K562 (cell line): Measurements from ENCODE around the gene THBS2. TPM values are rescaled to one million over a fixed set of nuclear protein-coding genes. Genes with fewer than 3 reads are reported as not detected.

Experiments used
- CREM ChIP-seq: IDR thresholded peaks from 2 replicates; pipeline ENCODE4 v1.6.1; 2014; ENCODE audit warnings: antibody characterized with exemption, low read depth
- HNRNPUL1 ChIP-seq: fragments of 200-400 bp; formaldehyde crosslinking; IDR thresholded peaks from 2 replicates; pipeline ENCODE4 v1.6.1; 2017; ENCODE audit warnings: low read length
- JUND ChIP-seq, 2 experiments: IDR thresholded peaks; 2 replicates in 1 of 2; 3 replicates in 1 of 2; pipeline ENCODE4 v1.6.1; 2011; ENCODE audit warnings: borderline replicate concordance in 2 of 2, low read depth in 2 of 2, low read length in 2 of 2, improper control_type of control experiment in 1 of 2, missing biosample characterization in 1 of 2, missing genetic modification characterization in 1 of 2, missing genetic modification reagents in 1 of 2
- KAT8 ChIP-seq: fragments of 450-650 bp; IDR thresholded peaks from 2 replicates; pipeline ENCODE4 v1.6.1; 2016; ENCODE audit warnings: low read depth, mild to moderate bottlenecking
- KDM5B ChIP-seq: fragments of 200-600 bp; sonication (generic); IDR thresholded peaks from 2 replicates; pipeline ENCODE4 v1.6.1; 2012; ENCODE audit warnings: low read depth, mild to moderate bottlenecking, moderate library complexity, low read length, control low read depth, inconsistent platforms; ENCODE audit not compliant: insufficient replicate concordance
- LCOR ChIP-seq: sonication (generic); formaldehyde crosslinking; IDR thresholded peaks from 2 replicates; pipeline ENCODE4 v1.8.0; 2022; ENCODE audit warnings: mild to moderate bottlenecking, missing genetic modification reagents
- NONO ChIP-seq, 2 experiments: fragments of 200-400 bp in 1 of 2; fragments of 450-650 bp in 1 of 2; formaldehyde crosslinking in 1 of 2; IDR thresholded peaks; 2 replicates each; pipeline ENCODE4 v1.6.1; 2017; ENCODE audit warnings: low read depth in 2 of 2, mild to moderate bottlenecking in 2 of 2, moderate library complexity in 2 of 2, low read length in 1 of 2
- PCBP1 ChIP-seq: fragments of 200-400 bp; formaldehyde crosslinking; IDR thresholded peaks from 2 replicates; pipeline ENCODE4 v1.6.1; 2018; ENCODE audit warnings: mild to moderate bottlenecking, low read depth, low read length; ENCODE audit not compliant: poor library complexity, severe bottlenecking
- POLR2H ChIP-seq: IDR thresholded peaks from 2 replicates; pipeline ENCODE4 v1.6.1; 2016; ENCODE audit warnings: missing genetic modification characterization, low read depth, mild to moderate bottlenecking, control low read depth, missing compliant biosample characterization, moderate library complexity
- RB1 ChIP-seq: fragments of 450-650 bp; IDR thresholded peaks from 2 replicates; pipeline ENCODE4 v1.6.1; 2017; ENCODE audit warnings: low read depth, mild to moderate bottlenecking
- TAF1 ChIP-seq: IDR thresholded peaks from 2 replicates; pipeline ENCODE4 v1.6.1; 2011; ENCODE audit warnings: mild to moderate bottlenecking, low read length, moderate library complexity; ENCODE audit not compliant: insufficient read depth, control insufficient read depth, severe bottlenecking; ENCODE audit errors: extremely low read depth
- TFAP4 ChIP-seq: sonication (generic); formaldehyde crosslinking; IDR thresholded peaks from 2 replicates; pipeline ENCODE4 v1.8.0; 2022; ENCODE audit warnings: missing genetic modification reagents, mild to moderate bottlenecking, moderate library complexity, borderline replicate concordance
- THAP12 ChIP-seq: fragments of 250-450 bp; sonication (Bioruptor Pico); IDR thresholded peaks from 2 replicates; pipeline ENCODE4 v1.9.0; 2021; ENCODE audit warnings: mild to moderate bottlenecking, inconsistent platforms
- ZFP30 ChIP-seq: fragments of 250-450 bp; sonication (Bioruptor Pico); IDR thresholded peaks from 2 replicates; pipeline ENCODE4 v1.8.0; 2022; ENCODE audit warnings: moderate library complexity, mild to moderate bottlenecking, inconsistent platforms, borderline replicate concordance
- ZKSCAN1 ChIP-seq: fragments of 150-350 bp; IDR thresholded peaks from 2 replicates; pipeline ENCODE4 v1.6.1; 2016; ENCODE audit warnings: low read depth, low read length
- ZNF609 ChIP-seq: sonication (generic); formaldehyde crosslinking; IDR thresholded peaks from 2 replicates; pipeline ENCODE4 v1.8.1; 2023; ENCODE audit warnings: missing genetic modification reagents, mild to moderate bottlenecking, borderline replicate concordance
- ZNF766 ChIP-seq: fragments of 200-800 bp; sonication (Bioruptor generic); conservative IDR thresholded peaks from 2 replicates; pipeline ENCODE4 v1.6.1; 2016; ENCODE audit warnings: missing genetic modification characterization, missing compliant biosample characterization
- polyA plus RNA-seq, 8 experiments: library from polyadenylated mRNA; depleted of rRNA in 4 of 8; stranded (reverse) in 5 of 8; unstranded in 3 of 8; fragments of >200 nt; fragmentation: Nextera tagmentation in 2 of 8; fragmentation: Illumina TruSeq in 1 of 8; extraction: Ambion mirVana in 2 of 8; extraction: Trizol in 1 of 8; gene quantifications; 2 replicates each; pipeline versions ENCODE4 v1.2.1 to v1.2.3, GENCODE V29; 2011 to 2014; ENCODE audit warnings: inconsistent platforms in 1 of 8, missing spikeins in 1 of 8
- total RNA-seq, 7 experiments: library from RNA; depleted of rRNA in 6 of 7; stranded (reverse); fragments of >200 nt in 6 of 7; fragmentation: Illumina TruSeq in 2 of 7; extraction: Trizol in 2 of 7; gene quantifications; 2 replicates each; pipeline versions ENCODE4 v1.2.1 to v1.2.3, GENCODE V29; 2011 to 2021; ENCODE audit warnings: low replicate concordance in 1 of 7

THBS2 gene
- total and polyA plus RNA-seq, 9 of the 15 experiments (the other 6 are each of a cell fraction or from before 2014, with no cell fraction given): 0.03 to 0.11 (median 0.03) TPM; not detected in 6

- TF ChIP-seq HNRNPUL1 (no peak), PCBP1 (peak; percentile 79), LCOR (CRISPR knock-in tag) (no peak), KDM5B (no peak), RB1 (peak; percentile 82), NONO (IDR thresholded peaks at IDR 0.05; ENCODE audit: low read depth in 2 of 2, low read length in 1 of 2) (no peak), ZFP30 (CRISPR knock-in tag) (no peak), POLR2H (tag) (peak; percentile 65), CREM (peak; percentile 48; the same call in 1 of the 2 replicates), JUND (IDR thresholded peaks at IDR 0.05; ENCODE audit: borderline replicate concordance, low read depth, low read length) (peak; percentile 33; the same call in 1 of the 2 replicates), JUND (tag; IDR thresholded peaks at IDR 0.05; ENCODE audit: borderline replicate concordance, low read depth, low read length) (no peak; the same call in 2 of the 3 replicates), ZKSCAN1 (0 out of 2 replicates have a peak, but pooled peaks have one; percentile 38), TAF1 (peak; percentile 27), TFAP4 (CRISPR knock-in tag) (peak; percentile 24; the same call in 1 of the 2 replicates), ZNF609 (no peak), THAP12 (CRISPR knock-in tag) (no peak), ZNF766 (peak; percentile 3; the same call in 1 of the 2 replicates), KAT8 (no peak)
Observed at GRCh38 chr6:169212897-169213813, 40.5 kb downstream of the THBS2 start (continued).
